GM18870 (cell line): ENCODE results near the gene ZNF407.

Experiments used
- ATAC-seq: cut with Tn5 transposase; IDR thresholded peaks from one replicate; pipeline ENCODE4 v1.9.1; 2021; ENCODE audit warnings: moderate library complexity; ENCODE audit not compliant: unreplicated experiment

Gene ZNF407

GRCh38 chr18:74818516-74819175 lies 221.0 kb downstream of the ZNF407 start:
- no peak for ATAC-seq

- no peak for ATAC-seq
These were observed 221.9 kb downstream of the ZNF407 start for GRCh38 chr18:74819433-74820059.

GRCh38 chr18:74820160-74820780 lies 222.6 kb downstream of the ZNF407 start:
- no peak for ATAC-seq

GRCh38 chr18:74825460-74825859 lies 227.8 kb downstream of the ZNF407 start:
- ATAC-seq = no peak

- no peak for ATAC-seq
These were observed 228.9 kb downstream of the ZNF407 start for GRCh38 chr18:74826572-74826971.

- no peak for ATAC-seq
These were observed 230.5 kb downstream of the ZNF407 start for GRCh38 chr18:74828200-74828599.

DNA sequence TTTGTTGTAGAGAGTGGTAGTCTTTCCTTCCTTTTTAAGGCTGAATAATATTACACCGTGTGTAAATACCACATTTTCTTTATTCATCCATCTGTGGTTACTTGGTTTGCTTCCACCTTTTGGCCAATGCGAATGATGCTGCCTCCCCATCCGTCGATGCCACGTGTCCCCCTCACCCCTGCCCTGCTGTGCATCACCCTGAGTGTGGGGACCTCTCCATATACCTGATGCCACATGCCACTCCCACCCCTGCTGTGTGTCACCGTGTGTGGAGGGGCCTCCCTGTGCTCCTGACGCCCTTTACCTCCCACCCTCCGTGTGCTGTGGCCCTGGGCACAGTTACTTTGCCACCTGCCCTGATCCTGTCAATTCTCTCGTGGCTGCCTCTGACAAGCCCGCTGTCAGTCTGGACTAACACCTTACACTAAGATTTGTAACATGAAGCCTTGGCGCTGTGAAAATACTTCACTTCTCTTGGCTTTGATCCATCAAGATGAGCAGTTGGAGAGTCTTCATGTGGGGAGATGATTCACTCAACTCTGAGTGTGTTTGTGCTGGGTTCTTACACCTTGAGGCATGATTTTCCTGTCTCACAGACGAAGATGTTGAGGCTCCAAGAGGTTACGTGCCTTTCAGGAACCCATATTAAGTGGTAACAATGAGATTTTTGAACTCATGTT lies 234.0 kb downstream of the ZNF407 start:
- ATAC-seq = no peak

GRCh38 chr18:74832381-74832780 lies 234.7 kb downstream of the ZNF407 start:
- no peak for ATAC-seq

GRCh38 chr18:74832999-74833398 lies 235.3 kb downstream of the ZNF407 start:
- ATAC-seq = no peak

DNA sequence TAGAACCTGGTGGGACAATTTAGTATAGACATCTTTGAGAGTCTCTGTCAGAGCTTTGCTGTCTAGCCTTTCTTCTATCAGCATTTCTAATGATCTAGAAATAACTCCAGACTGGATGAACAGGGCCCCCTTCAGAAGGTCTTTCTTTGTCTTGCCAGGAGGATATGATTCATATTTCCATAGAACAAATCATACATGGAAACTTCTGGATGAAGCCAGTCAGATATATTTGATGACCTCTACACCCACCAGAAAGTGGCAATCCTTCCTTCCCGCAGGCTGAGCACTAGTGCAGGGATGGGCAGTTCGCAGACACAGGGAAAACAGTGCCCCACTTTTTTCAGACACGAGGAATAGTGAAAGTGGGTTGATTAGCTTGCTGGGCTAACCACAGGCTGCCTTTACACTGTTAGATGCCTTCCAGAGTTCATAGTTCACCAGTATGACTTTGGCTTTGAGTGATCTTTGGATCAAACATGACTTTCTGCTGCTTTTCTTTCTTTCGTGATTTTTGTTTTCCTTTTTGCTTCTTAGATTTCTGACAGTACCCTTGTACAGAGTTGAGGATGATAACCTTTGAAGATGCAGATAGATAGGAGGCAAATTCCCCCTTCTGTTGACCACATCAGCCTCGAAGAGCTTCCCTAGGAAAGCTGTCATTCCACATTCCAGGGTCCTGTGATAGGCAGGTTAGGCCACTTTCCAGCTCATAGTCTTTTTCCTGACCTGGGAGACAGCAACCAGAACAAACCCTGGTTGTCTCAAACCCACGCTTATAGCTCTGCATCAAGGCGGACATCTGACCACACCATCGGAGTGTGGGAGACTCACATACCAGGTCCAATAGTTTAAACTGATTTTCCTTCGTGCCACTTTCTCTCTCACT lies 237.0 kb downstream of the ZNF407 start:
- no peak for ATAC-seq

- ATAC-seq = no peak
These were observed 238.8 kb downstream of the ZNF407 start for GRCh38 chr18:74836296-74837139.

- ATAC-seq = no peak
These were observed 243.0 kb downstream of the ZNF407 start for GRCh38 chr18:74840492-74841167.

DNA sequence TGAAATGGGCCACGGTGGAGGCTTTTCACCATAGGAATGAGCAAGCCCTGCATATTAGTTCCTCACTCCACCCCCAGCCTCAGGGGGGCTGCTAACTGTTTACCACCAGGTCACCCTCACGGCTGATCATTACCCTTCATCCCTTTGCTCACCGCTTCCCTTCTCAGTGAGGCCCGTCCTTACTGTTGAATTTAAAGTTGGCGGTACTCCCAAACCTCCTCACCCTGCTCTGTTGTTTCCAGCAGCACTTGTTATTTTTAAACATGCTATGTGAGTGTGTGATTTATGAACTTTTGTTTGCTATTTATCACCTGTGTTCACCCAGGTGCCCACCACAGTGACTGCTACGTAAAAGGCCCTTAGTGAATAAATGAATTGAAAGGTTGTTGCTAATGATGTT lies 243.6 kb downstream of the ZNF407 start:
- no peak for ATAC-seq

GRCh38 chr18:74849301-74849700 lies 251.6 kb downstream of the ZNF407 start:
- no peak for ATAC-seq

DNA sequence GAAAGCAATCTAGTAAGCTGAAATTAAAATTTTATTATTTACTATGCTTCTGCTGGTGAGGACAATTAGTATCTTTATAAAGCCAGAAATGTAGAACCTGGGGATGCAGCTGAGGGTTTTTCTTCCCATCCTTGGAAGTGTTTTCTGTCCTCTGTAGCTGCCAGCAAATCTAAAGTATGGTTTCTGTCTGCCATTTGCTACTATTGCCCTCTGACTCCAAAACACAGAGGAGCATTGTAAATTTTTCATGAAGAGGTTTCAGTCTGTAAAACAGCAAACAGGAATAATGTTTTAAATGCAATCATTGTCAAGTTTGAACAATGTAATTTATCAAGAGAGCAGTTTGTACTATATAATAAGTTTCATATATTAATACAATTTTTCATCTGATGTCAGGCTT lies 258.8 kb downstream of the ZNF407 start:
- ATAC-seq = no peak

DNA sequence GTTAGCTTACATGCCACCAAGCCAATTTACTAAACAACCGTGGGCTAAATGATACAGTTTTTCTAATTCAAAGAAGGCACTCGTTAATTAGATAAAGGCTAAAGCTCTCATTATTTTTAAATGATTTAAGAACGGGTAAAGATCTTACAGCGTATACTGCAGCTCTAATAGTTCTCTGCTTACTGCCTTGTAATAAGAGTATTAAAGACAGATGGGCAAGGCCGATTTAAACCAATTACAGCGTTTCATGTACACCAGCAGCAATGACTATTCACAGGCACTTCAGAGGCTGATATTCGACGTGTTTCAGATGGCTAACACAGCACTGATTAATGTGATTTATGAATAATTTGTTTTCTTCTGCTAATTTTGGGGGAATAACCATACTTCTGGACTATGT lies 259.3 kb downstream of the ZNF407 start:
- no peak for ATAC-seq

- no peak for ATAC-seq
These were observed 260.2 kb downstream of the ZNF407 start for GRCh38 chr18:74857901-74858300.

DNA sequence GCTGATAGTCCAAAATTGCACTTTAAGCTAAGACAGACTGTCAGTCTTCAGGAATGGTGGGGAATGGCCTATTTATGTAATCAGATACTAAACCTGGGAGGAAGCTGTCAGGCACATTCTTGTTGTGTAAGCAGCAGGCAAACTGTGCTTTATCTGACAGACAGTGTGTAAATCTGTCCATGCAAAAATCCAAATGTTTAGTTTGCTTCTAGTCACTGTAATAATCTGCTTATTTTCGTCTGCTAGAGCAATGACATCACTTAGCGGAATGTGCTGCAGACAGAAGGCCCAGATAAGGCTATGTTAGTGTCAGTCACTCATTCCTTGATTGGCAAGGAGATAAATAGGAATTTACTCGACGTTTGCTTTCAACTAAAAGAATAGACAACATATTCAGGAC lies 263.5 kb downstream of the ZNF407 start:
- ATAC-seq = no peak

DNA sequence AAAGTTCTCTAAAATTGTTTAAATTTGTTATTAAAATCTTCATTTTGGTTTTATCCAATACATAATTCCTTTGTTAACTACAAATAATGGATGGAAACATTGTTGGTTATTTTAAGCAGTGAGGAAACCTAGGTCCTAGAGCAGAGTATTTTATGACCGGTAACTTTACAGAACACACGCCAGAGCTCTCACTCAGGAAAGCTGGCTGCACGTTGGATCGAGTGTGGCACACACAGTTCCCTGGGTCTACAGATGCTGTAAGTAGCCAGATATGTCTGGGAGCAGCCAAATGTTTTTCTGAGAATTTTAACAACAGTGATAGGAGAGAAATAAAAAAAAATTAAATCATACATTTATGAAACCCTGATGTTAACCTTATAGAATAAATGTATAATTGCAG lies 264.4 kb downstream of the ZNF407 start:
- no peak for ATAC-seq
